WTC11 (cell line): Measurements from ENCODE around the gene CUL4A. TPM values are rescaled to one million over a fixed set of nuclear protein-coding genes. Genes with fewer than 3 reads are reported as not detected.

Experiments used
- ATAC-seq: fragments of 200-7000 bp; cut with Tn5 transposase; 2 replicates; pipeline ENCODE4 v1.10.0; 2021; ENCODE audit warnings: mild to moderate bottlenecking, moderate library complexity
- CTCF ChIA-PET: fragments of 300-600 bp; sonication (Branson Sonifier 250); formaldehyde crosslinking; loops from one replicate; lab custom pipeline; 2021; ENCODE audit warnings: antibody characterized with exemption; lab: Charles Lee
- POLR2A ChIA-PET: fragments of 350-600 bp; sonication (Branson Sonifier 250); formaldehyde crosslinking; loops from one replicate; lab custom pipeline; 2021; ENCODE audit warnings: antibody characterized with exemption; lab: Charles Lee
- DNase-seq: peaks from one replicate; pipeline ENCODE4 v3.0.0; 2021; ENCODE audit warnings: low spot score
- H3K27ac Mint-ChIP-seq: 2 replicates; pipeline ENCODE4 v1.8.0; 2021; ENCODE audit warnings: mixed read lengths
- H3K27me3 Mint-ChIP-seq: 2 replicates; pipeline ENCODE4 v1.8.0; 2021; ENCODE audit warnings: low read depth, mild to moderate bottlenecking, moderate library complexity, mixed read lengths
- H3K36me3 Mint-ChIP-seq: 2 replicates; pipeline ENCODE4 v1.8.0; 2021; ENCODE audit warnings: mixed read lengths
- H3K4me1 Mint-ChIP-seq: 2 replicates; pipeline ENCODE4 v1.8.0; 2022; ENCODE audit warnings: mixed read lengths
- H3K4me3 Mint-ChIP-seq: 2 replicates; pipeline ENCODE4 v1.8.0; 2021; ENCODE audit warnings: mild to moderate bottlenecking, moderate library complexity, mixed read lengths
- H3K9me3 Mint-ChIP-seq: 2 replicates; pipeline ENCODE4 v1.8.0; 2021; ENCODE audit warnings: mixed read lengths
- EMX1 ChIP-seq: fragments of 250-450 bp; sonication (Bioruptor Pico); IDR thresholded peaks from 2 replicates; pipeline ENCODE4 v1.8.0; 2021; ENCODE audit warnings: mild to moderate bottlenecking
- FOXJ3 ChIP-seq: sonication (generic); formaldehyde crosslinking; IDR thresholded peaks from 2 replicates; pipeline ENCODE4 v1.9.0; 2021; ENCODE audit warnings: missing genetic modification reagents, mild to moderate bottlenecking, borderline replicate concordance
- KAT7 ChIP-seq: sonication (generic); formaldehyde crosslinking; IDR thresholded peaks from 2 replicates; pipeline ENCODE4 v1.8.1; 2023; ENCODE audit warnings: missing genetic modification reagents, mild to moderate bottlenecking, borderline replicate concordance
- MYBL2 ChIP-seq: sonication (generic); formaldehyde crosslinking; IDR thresholded peaks from 2 replicates; pipeline ENCODE4 v1.8.1; 2023; ENCODE audit warnings: mild to moderate bottlenecking, moderate library complexity, missing genetic modification reagents
- NFE2L1 ChIP-seq: sonication (generic); formaldehyde crosslinking; IDR thresholded peaks from 2 replicates; pipeline ENCODE4 v1.8.1; 2023; ENCODE audit warnings: missing genetic modification reagents
- NFYB ChIP-seq: sonication (generic); formaldehyde crosslinking; conservative IDR thresholded peaks from 2 replicates; pipeline ENCODE4 v1.8.0; 2022; ENCODE audit warnings: low read depth, missing genetic modification reagents
- SMAD4 ChIP-seq: sonication (generic); formaldehyde crosslinking; IDR thresholded peaks from 2 replicates; pipeline ENCODE4 v1.8.0; 2022; ENCODE audit warnings: mild to moderate bottlenecking, missing genetic modification reagents
- TEAD1 ChIP-seq: sonication (generic); formaldehyde crosslinking; IDR thresholded peaks from 2 replicates; pipeline ENCODE4 v1.8.0; 2022; ENCODE audit warnings: mild to moderate bottlenecking, missing genetic modification reagents
- TP53 ChIP-seq: sonication (generic); formaldehyde crosslinking; IDR thresholded peaks from 2 replicates; pipeline ENCODE4 v1.8.1; 2023; ENCODE audit warnings: mild to moderate bottlenecking, missing genetic modification reagents
- ZNF219 ChIP-seq: sonication (generic); formaldehyde crosslinking; IDR thresholded peaks from 2 replicates; pipeline ENCODE4 v1.8.0; 2023; ENCODE audit warnings: missing genetic modification reagents, mild to moderate bottlenecking, borderline replicate concordance
- ZNF232 ChIP-seq: sonication (generic); formaldehyde crosslinking; IDR thresholded peaks from 2 replicates; pipeline ENCODE4 v1.8.0; 2022; ENCODE audit warnings: mild to moderate bottlenecking, missing genetic modification reagents
- ZNF416 ChIP-seq: fragments of 250-450 bp; sonication (Bioruptor Pico); IDR thresholded peaks from 2 replicates; pipeline ENCODE4 v1.9.0; 2021; ENCODE audit warnings: mild to moderate bottlenecking, inconsistent platforms
- ZNF423 ChIP-seq: fragments of 250-450 bp; sonication (Bioruptor Pico); IDR thresholded peaks from 2 replicates; pipeline ENCODE4 v2.1.2; 2022; ENCODE audit warnings: mild to moderate bottlenecking, moderate library complexity
- total RNA-seq: library from RNA; stranded (reverse); gene quantifications from 3 replicates; pipeline ENCODE4 v1.2.3, GENCODE V29; 2021
- TF ChIP-seq, protein P1 (sequence below): fragments of 250-450 bp; sonication (Bioruptor Pico); conservative IDR thresholded peaks from 2 replicates; pipeline ENCODE4 v1.9.0; 2021; ENCODE audit warnings: mild to moderate bottlenecking
- TF ChIP-seq, protein P2 (sequence below): sonication (generic); formaldehyde crosslinking; IDR thresholded peaks from 2 replicates; pipeline ENCODE4 v1.8.1; 2022; ENCODE audit warnings: low read depth, missing genetic modification reagents, borderline replicate concordance

CUL4A gene
- total RNA-seq, 1 experiment from 2014 or later, result 99.9 TPM

DNA sequence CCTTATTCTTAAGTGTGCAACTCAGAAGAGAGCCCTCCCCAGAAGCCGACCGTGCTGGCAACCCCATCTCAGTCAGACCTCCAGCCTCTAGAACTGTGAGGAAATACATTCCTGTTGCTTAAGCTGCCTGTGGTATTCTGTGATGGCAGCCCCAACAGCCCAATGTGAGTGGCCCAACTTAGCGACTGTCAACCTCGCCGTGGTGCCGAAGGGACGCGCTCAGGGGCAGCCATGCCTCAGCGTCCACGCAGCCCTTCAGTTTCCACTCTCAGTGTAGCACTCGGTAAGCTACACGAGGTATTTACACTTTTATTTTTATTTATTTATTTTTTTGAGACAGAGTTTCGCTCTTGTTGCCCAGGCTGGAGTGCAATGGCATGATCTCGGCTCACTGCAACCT is 32.6 kb upstream of the CUL4A start (continued):
- TF ChIP-seq NFE2L1 (CRISPR knock-in tag) (no peak), ZNF232 (no peak), ZNF423 (no peak)
- TF ChIP-seq, protein P1, sequence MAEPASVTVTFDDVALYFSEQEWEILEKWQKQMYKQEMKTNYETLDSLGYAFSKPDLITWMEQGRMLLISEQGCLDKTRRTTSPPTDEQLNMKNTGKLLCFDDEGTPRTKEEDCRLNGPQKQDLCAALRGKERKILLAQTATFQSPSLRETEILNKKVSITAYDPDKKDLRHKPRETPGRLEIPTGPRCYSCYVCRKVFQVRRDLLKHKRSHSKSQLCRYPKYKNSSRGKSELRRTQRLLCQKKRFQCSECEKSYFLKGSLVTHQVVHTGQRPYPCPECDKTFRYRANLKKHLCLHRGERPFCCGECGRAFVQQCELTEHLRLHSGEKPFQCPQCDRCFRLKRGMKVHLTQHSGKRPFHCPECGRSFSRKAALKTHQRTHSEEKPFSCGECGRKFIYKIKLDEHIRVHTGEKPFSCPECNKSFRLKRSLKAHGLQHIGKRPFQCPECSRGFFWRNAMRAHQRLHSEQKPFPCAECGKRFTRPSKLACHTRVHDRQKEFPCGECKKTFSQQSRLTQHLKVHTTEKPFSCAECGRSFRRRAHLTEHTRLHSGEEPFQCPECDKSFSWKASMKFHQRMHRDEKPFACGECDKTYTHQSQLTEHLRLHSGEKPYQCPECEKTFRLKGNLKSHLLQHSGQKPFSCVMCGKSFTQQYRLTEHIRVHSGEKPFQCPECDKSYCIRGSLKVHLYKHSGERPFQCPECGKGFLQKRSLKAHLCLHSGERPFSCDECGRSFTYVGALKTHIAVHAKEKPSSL, result no peak

DNA sequence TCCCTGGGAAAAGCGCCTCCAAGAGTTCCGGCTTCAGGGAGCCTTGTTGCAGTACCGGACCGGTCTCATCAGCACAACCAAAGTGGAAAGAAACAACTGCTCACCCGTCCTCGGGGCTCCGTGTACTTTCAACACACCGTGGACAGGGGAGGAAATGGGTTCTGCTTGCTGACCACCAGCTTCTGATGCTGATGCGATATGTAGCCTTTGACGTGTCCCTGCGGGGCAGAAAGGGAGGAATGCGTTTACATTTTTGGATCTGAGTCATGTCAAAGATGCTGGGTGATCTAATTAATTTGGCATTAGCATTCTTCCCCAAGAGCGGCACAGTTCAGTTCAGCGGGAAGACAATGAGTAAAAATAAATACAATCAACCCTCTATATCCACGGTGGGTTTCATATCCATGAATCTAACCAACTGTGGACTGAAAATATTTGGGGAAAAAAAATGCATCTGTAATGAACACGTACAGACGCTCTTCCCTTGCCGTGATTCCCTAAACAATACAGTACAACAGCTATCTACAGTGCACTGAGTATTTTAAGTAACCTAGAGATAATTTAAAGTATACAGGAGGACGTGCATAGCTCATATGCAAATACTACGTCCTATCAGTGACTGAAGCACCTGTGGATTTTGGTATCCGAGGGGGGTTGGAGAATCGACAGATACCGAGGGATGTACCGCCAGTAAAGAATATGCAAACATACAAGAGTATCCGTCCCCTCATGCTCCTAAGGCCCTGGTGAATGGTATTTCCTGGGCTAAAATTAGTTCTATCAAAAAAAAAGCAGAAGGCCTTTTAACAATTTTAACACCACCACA is 31.1 kb upstream of the CUL4A start:
- no peak overlapping the region; the same call in 1 of the 2 replicates for H3K27ac Mint-ChIP-seq
- H3K4me1 Mint-ChIP-seq, result peaks cover 16% of the 10 kb centered on the region
- POLR2A ChIA-PET, result no interaction called here
- no peaks in the 10 kb centered on the region for H3K9me3 Mint-ChIP-seq
- no peaks in the 10 kb centered on the region for H3K27me3 Mint-ChIP-seq
- no peak for DNase-seq
- CTCF ChIA-PET, result no interaction called here
- TF ChIP-seq TEAD1 (CRISPR knock-in tag), result no peak
- no peak for TF ChIP-seq EMX1 (CRISPR knock-in tag)
- TF ChIP-seq KAT7 (CRISPR knock-in tag), result no peak
- no peak for TF ChIP-seq ZNF219
- no peak for TF ChIP-seq MYBL2 (CRISPR knock-in tag)
- no peak for TF ChIP-seq FOXJ3 (CRISPR knock-in tag)
- TF ChIP-seq ZNF416 (CRISPR knock-in tag), result no peak
- no peak for TF ChIP-seq NFYB (CRISPR knock-in tag)
- TF ChIP-seq TP53 (CRISPR knock-in tag), result no peak
- TF ChIP-seq, protein P2, sequence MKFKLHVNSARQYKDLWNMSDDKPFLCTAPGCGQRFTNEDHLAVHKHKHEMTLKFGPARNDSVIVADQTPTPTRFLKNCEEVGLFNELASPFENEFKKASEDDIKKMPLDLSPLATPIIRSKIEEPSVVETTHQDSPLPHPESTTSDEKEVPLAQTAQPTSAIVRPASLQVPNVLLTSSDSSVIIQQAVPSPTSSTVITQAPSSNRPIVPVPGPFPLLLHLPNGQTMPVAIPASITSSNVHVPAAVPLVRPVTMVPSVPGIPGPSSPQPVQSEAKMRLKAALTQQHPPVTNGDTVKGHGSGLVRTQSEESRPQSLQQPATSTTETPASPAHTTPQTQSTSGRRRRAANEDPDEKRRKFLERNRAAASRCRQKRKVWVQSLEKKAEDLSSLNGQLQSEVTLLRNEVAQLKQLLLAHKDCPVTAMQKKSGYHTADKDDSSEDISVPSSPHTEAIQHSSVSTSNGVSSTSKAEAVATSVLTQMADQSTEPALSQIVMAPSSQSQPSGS, result no peak
- TF ChIP-seq NFE2L1 (CRISPR knock-in tag), result no peak
- TF ChIP-seq SMAD4, result no peak
- peaks cover 61% of the 10 kb centered on the region for H3K36me3 Mint-ChIP-seq
- no peak for ATAC-seq
- no peak overlapping the region for H3K4me3 Mint-ChIP-seq

DNA sequence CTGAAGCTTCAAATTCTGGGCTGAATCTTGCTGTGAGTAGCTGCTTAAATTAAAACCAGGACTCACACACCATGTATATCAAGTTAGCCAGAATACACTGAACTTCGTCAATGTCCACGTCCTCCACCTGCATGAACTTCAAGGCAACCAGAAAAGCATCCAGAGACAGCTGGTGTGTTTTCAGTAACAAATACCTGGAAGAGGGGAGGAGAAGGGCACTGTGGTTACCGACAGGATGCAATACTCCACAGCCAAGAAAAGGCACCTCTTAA is 30.6 kb upstream of the CUL4A start:
- H3K27ac Mint-ChIP-seq, result no peak overlapping the region
- ATAC-seq, result no peak
- H3K36me3 Mint-ChIP-seq, result peaks cover 67% of the 10 kb centered on the region
- H3K9me3 Mint-ChIP-seq, result no peaks in the 10 kb centered on the region
- no peak overlapping the region for H3K4me3 Mint-ChIP-seq
- ChIA-PET CTCF (interaction anchor here (1.5 kb wide), 1 partner anchor 149 kb away, joined by 4 read pairs; no protein-coding TSS in a partner anchor), POLR2A (no interaction called here)
- no peaks in the 10 kb centered on the region for H3K27me3 Mint-ChIP-seq
- TF ChIP-seq, protein P1, result no peak
- H3K4me1 Mint-ChIP-seq, result peaks cover 16% of the 10 kb centered on the region
- no peak for DNase-seq
